ENCODE measurements around the gene TTYH3. TPM values are rescaled to one million over a fixed set of nuclear protein-coding genes. Genes with fewer than 3 reads are reported as not detected.

The TTYH3 gene
- total and polyA plus RNA-seq, 9 of the 15 experiments (the other 6 are each of a cell fraction or from before 2014, with no cell fraction given) = 0.01 to 5.5 (median 1.1) TPM

DNA sequence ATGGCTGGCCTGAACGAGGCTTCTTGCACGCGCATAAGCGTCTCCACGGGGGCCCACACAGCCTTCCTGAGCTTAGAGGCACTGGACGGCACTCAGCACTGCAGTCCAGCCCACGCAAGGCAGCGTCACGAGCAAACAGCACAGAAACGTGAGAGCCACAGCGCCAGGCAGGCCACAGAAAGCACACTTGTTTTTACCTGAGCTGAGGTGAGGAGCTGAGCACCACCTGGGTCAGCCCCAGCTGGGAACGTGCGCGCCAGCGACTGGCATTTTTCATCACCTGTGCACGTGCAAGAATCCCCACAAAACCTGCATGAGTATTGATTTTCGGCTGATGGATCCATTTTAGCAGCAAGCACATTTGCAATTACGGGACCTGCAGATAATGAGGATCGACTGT, 46.3 kb upstream of the TTYH3 start:
- Histone ChIP-seq H3K9me1 (ENCODE audit: control insufficient read depth, insufficient read depth, low read length) (no peaks in the 10 kb centered on the region), H3K9ac (ENCODE audit: insufficient read depth in 1 of 2, low read depth in 2 of 2, low read length in 2 of 2) (peak overlapping the region in 1 of 2 experiments; percentile 61; a peak in 1 of 4 replicates), H3K27ac (ENCODE audit: extremely low read depth, low read depth, low read length) (no peak overlapping the region), H3K4me1 (replicated peaks in 1 of 2; ENCODE audit: control insufficient read depth in 2 of 2, insufficient read depth in 2 of 2, low read length in 2 of 2) (peaks cover 0 to 18% of the 10 kb centered on the region in 2 experiments; a peak in 2 of 5 replicates), H4K20me1 (replicated peaks; ENCODE audit: control insufficient read depth, insufficient read depth, low read length) (no peaks in the 10 kb centered on the region), H3K9me3 (replicated peaks; ENCODE audit: control insufficient read depth, insufficient read depth, low read depth, low read length) (no peaks in the 10 kb centered on the region), H3K4me3 (no peak overlapping the region), H3K79me2 (ENCODE audit: control insufficient read depth, insufficient read depth, low read length) (no peaks in the 10 kb centered on the region), H3K36me3 (ENCODE audit: control insufficient read depth, insufficient read depth, low read length) (peaks cover 7% of the 10 kb centered on the region; the same call in 1 of the 3 replicates), H3K4me2 (ENCODE audit: insufficient read depth, low read length) (no peak overlapping the region), H3K27me3 (ENCODE audit: control insufficient read depth in 2 of 2, insufficient read depth in 2 of 2, low read length in 2 of 2) (no peaks in the 10 kb centered on the region), H2AFZ (ENCODE audit: low read depth, low read length) (no peak overlapping the region)
- BruUV-seq (replicated peaks) = no TSS peak
- intact Hi-C loops (cut with micrococcal nuclease) (no loop called here), in situ Hi-C loops (cut with MboI) (no loop called here)
- WGBS (ENCODE audit: insufficient coverage, low coverage, missing lambda C conversion rate) = 75% methylated on average over 16 of the region's 19 CpGs
- no peak for TF ChIP-seq PML (IDR thresholded peaks at IDR 0.05; ENCODE audit: low read length)
- no peak for TF ChIP-seq PYGO2 (tag; IDR thresholded peaks at IDR 0.05)
- TF ChIP-seq NFIC (IDR thresholded peaks at IDR 0.05) = no peak
- no peak for TF ChIP-seq ZNF263 (CRISPR knock-in tag; IDR thresholded peaks at IDR 0.05; ENCODE audit: borderline replicate concordance)
- TF ChIP-seq PTBP1 (IDR thresholded peaks at IDR 0.05; ENCODE audit: low read depth, low read length) = no peak
- TF ChIP-seq, protein P1, sequence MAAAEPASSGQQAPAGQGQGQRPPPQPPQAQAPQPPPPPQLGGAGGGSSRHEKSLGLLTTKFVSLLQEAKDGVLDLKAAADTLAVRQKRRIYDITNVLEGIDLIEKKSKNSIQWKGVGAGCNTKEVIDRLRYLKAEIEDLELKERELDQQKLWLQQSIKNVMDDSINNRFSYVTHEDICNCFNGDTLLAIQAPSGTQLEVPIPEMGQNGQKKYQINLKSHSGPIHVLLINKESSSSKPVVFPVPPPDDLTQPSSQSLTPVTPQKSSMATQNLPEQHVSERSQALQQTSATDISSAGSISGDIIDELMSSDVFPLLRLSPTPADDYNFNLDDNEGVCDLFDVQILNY (CRISPR knock-in tag; IDR thresholded peaks at IDR 0.05) = no peak
- TF ChIP-seq MCM3 (IDR thresholded peaks at IDR 0.05) = no peak
- TF ChIP-seq POLR2H (tag; IDR thresholded peaks at IDR 0.05; ENCODE audit: low read depth) = no peak
- no peak for TF ChIP-seq HSF4 (CRISPR knock-in tag; IDR thresholded peaks at IDR 0.05; ENCODE audit: borderline replicate concordance)
- no peak for TF ChIP-seq ZNF384 (IDR thresholded peaks at IDR 0.05; ENCODE audit: low read depth, low read length)
- TF ChIP-seq POLR2A (conservative IDR thresholded peaks at IDR 0.05) = no peak
- no peak for TF ChIP-seq CC2D1A (IDR thresholded peaks at IDR 0.05)
- TF ChIP-seq EWSR1 (IDR thresholded peaks at IDR 0.05; ENCODE audit: borderline replicate concordance, low read depth, partially characterized antibody) = no peak
- TF ChIP-seq NFE2L1 (tag; IDR thresholded peaks at IDR 0.05; ENCODE audit: borderline replicate concordance, low read depth) = no peak
- no peak for TF ChIP-seq CBX8 (IDR thresholded peaks at IDR 0.05; ENCODE audit: borderline replicate concordance, extremely low read depth, low read depth, low read length, poor library complexity, severe bottlenecking)
- no peak for TF ChIP-seq MEIS2 (IDR thresholded peaks at IDR 0.05; ENCODE audit: partially characterized antibody)
- TF ChIP-seq ETV6 (IDR thresholded peaks at IDR 0.05; ENCODE audit: borderline replicate concordance in 1 of 2, low read depth in 2 of 2, low read length in 1 of 2) = no peak
- TF ChIP-seq ETV6 (CRISPR knock-in tag; IDR thresholded peaks at IDR 0.05; ENCODE audit: borderline replicate concordance) = no peak
- TF ChIP-seq, protein P2, sequence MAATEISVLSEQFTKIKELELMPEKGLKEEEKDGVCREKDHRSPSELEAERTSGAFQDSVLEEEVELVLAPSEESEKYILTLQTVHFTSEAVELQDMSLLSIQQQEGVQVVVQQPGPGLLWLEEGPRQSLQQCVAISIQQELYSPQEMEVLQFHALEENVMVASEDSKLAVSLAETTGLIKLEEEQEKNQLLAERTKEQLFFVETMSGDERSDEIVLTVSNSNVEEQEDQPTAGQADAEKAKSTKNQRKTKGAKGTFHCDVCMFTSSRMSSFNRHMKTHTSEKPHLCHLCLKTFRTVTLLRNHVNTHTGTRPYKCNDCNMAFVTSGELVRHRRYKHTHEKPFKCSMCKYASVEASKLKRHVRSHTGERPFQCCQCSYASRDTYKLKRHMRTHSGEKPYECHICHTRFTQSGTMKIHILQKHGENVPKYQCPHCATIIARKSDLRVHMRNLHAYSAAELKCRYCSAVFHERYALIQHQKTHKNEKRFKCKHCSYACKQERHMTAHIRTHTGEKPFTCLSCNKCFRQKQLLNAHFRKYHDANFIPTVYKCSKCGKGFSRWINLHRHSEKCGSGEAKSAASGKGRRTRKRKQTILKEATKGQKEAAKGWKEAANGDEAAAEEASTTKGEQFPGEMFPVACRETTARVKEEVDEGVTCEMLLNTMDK (IDR thresholded peaks at IDR 0.05; ENCODE audit: borderline replicate concordance, insufficient read depth, low read depth, low read length, poor library complexity, severe bottlenecking) = no peak
- no peak for TF ChIP-seq FOSL1 (tag; conservative IDR thresholded peaks at IDR 0.05)
- no peak for TF ChIP-seq ZNF316 (IDR thresholded peaks at IDR 0.05)
- ChIA-PET CTCF (ENCODE audit: low intra/inter-chr PET ratio) (no interaction called here), POLR2A (interaction anchor here (1.3 to 1.5 kb wide), 2 partner anchors 12 to 16 kb away, joined by 3 to 8 read pairs; no protein-coding TSS in a partner anchor)
- FAIRE-seq = no peak
- no peak for ATAC-seq
- DNase-seq (ENCODE audit: extremely low read depth in 1 of 4, low spot score in 3 of 4) = no peak
